H1 (cell line): ENCODE data around the gene RERE.

ENCODE experiments used
- ATF2 ChIP-seq: IDR thresholded peaks from 2 replicates; pipeline ENCODE4 v1.6.1; 2012; ENCODE audit warnings: low read length, inconsistent platforms
- CTCF ChIP-seq, 3 experiments: IDR thresholded peaks; 1 replicate in 2 of 3; 2 replicates in 1 of 3; pipeline versions ENCODE4 v1.5.1 to v1.6.1; 2011; ENCODE audit warnings: low read length in 3 of 3, mild to moderate bottlenecking in 3 of 3, inconsistent platforms in 2 of 3, low read depth in 1 of 3, moderate library complexity in 1 of 3; ENCODE audit not compliant: insufficient read depth in 1 of 3; ENCODE audit errors: control extremely low read depth in 1 of 3
- EP300 ChIP-seq, 2 experiments: IDR thresholded peaks; 1 replicate in 1 of 2; 2 replicates in 1 of 2; pipeline ENCODE4 v1.6.1; 2011 to 2012; ENCODE audit warnings: low read depth in 2 of 2, low read length in 2 of 2, mild to moderate bottlenecking in 2 of 2, borderline replicate concordance in 1 of 2, inconsistent platforms in 1 of 2, moderate library complexity in 1 of 2
- EZH2 ChIP-seq: fragments of 200-600 bp; sonication (generic); IDR thresholded peaks from 2 replicates; pipeline ENCODE4 v1.7.1; 2012; ENCODE audit warnings: low read depth, mild to moderate bottlenecking, moderate library complexity, low read length, inconsistent platforms; ENCODE audit not compliant: severe bottlenecking
- KDM5A ChIP-seq: fragments of 200-600 bp; IDR thresholded peaks from 2 replicates; pipeline ENCODE4 v1.7.1; 2012; ENCODE audit warnings: mild to moderate bottlenecking, low read length, inconsistent platforms, mixed read lengths
- MAX ChIP-seq: IDR thresholded peaks from 2 replicates; pipeline ENCODE4 v1.6.1; 2012; ENCODE audit warnings: inconsistent platforms
- NRF1 ChIP-seq: IDR thresholded peaks from 2 replicates; pipeline ENCODE4 v1.6.1; 2011; ENCODE audit warnings: mild to moderate bottlenecking, low read depth, low read length, improper control_type of control experiment
- POLR2AphosphoS5 ChIP-seq: IDR thresholded peaks from 2 replicates; pipeline ENCODE4 v1.6.1; 2011; ENCODE audit warnings: low read depth, low read length
- SAP30 ChIP-seq: fragments of 300-600 bp; sonication (generic); IDR thresholded peaks from 2 replicates; pipeline ENCODE4 v1.7.1; 2012; ENCODE audit warnings: low read length, moderate library complexity, mild to moderate bottlenecking, inconsistent platforms; ENCODE audit not compliant: insufficient read depth, insufficient replicate concordance
- SUZ12 ChIP-seq: fragments of 200-600 bp; sonication (generic); IDR thresholded peaks from 2 replicates; pipeline ENCODE4 v1.6.1; 2012; ENCODE audit warnings: mild to moderate bottlenecking, inconsistent platforms, low read length, moderate library complexity, mixed read lengths
- TEAD4 ChIP-seq: IDR thresholded peaks from 2 replicates; pipeline ENCODE4 v1.6.1; 2012; ENCODE audit warnings: low read depth, low read length, inconsistent platforms, mixed read lengths

GRCh38 chr1:8866173-8866791, 48.8 kb upstream of the RERE start:
- TF ChIP-seq POLR2AphosphoS5 (no peak; the same call in 1 of the 2 replicates), ATF2 (no peak), SUZ12 (no peak), SAP30 (no peak), EZH2 (no peak), CTCF (IDR thresholded peaks at IDR 0.05; ENCODE audit: control extremely low read depth in 1 of 3, insufficient read depth in 1 of 3, low read depth in 1 of 3, low read length in 3 of 3) (no peak), MAX (no peak), KDM5A (no peak), EP300 (IDR thresholded peaks at IDR 0.05; ENCODE audit: borderline replicate concordance in 1 of 2, low read depth in 2 of 2, low read length in 2 of 2) (no peak), NRF1 (no peak), TEAD4 (no peak)
